Mesenteric fat pad (tissue), 1 donor: ENCODE results near the gene RFXANK. TPM values are rescaled to one million over a fixed set of nuclear protein-coding genes. Genes with fewer than 3 reads are reported as not detected.

Experiments used
- DNase-seq: peaks from one replicate; pipeline ENCODE4 v3.0.0-alpha.2; 2020; ENCODE audit warnings: low spot score
- total RNA-seq: library from RNA; stranded (reverse); fragmentation: NEBNext Ultra II Directional; extraction: Animal tissue kit (Norgen Biotek cat#: 25700); gene quantifications from one replicate; pipeline ENCODE4 v1.2.1, GENCODE V29; 2021
- donor health status: DM: yes; HTN: yes; CAD: no.

RFXANK gene
- total RNA-seq, 1 donor from 2014 or later: 51.1 TPM

GRCh38 chr19:19227217-19227616 lies 35.2 kb downstream of the RFXANK start:
- DNase-seq: no peak

DNA sequence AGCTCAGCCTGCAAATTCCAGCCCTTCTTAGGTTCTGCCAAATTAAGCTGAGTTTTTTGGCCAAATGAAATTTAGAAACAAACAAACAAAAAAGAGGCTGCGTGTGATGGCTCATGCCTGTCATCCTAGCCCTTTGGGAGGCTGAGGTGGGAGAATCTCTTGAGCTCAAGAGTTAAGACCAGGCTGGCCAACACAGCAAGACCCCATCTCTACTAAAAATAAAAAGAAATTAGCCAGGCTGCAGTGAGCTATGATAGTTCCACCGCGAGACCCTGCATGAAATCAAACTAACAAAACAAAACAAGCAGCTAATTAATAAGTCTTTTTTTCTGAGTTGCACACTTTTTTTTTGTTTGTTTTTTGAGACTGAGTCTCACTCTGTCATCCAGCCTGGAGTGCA lies 37.6 kb downstream of the RFXANK start:
- DNase-seq: no peak

- no peak for DNase-seq
These were observed 38.9 kb downstream of the RFXANK start for GRCh38 chr19:19230999-19231398.

DNA sequence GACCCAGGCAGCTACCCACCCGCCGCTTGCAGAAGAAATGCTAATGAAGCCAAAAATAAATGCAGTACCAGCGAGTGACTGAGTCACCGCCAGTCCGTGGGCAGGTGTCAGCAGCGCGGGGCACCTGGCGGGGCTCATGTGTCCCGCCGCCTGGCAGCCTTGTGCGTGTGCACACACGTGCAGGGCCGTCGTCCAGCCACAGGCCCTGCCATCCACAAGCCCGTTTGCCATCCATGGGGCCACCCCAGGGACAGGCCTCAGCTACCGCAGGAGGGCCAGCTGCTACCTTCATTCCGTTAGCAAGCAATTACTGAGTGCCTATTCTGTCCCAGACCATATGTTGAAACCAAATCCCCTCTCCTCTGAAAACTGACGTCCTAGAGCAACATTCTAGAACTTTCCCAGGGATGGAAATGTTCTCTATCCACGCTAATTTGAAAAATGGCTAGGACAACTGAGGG lies 40.2 kb downstream of the RFXANK start:
- DNase-seq: no peak

GRCh38 chr19:19234220-19234816 lies 42.3 kb downstream of the RFXANK start:
- DNase-seq: no peak

DNA sequence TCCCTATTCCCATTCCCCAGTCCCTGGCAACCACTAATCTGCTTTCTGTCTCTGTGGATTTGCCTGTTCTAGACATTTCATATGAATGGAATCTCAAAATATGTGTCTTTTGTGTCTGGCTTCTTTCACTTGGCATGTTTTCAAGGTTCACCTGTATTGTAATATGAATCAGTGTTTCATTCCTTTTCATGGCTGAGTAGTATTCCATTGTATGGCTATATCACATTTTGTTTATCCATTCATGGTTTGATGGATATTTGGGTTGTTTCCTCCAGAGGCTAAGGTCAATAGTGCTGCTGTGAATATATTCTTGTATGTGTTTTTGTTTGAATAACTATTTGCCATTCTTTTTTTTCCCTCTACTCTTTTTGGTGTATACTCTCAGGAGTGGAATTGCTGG lies 44.1 kb downstream of the RFXANK start:
- no peak for DNase-seq

- DNase-seq: no peak
These were observed 46.3 kb downstream of the RFXANK start for GRCh38 chr19:19238126-19238894.

DNA sequence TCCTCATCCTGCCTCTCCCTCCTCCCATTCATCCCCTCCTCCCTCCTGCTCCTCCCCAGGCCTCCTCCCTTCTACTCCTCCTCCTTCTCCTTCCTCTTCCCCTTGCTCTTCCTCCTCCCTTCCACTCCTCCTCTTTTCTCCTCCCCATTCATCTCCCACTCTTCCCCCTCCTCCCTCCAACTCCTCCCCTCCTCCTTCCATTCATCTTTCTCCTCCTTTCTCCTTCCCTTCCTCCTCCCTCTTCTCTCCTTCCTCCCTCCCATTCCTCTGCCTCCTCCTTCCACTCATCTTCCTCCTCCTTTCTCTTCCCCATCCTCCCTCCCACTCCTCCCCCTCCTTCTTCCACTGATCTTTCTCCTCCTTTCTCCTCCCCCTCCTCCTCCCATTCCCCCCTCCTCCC lies 47.6 kb downstream of the RFXANK start:
- DNase-seq: no peak

DNA sequence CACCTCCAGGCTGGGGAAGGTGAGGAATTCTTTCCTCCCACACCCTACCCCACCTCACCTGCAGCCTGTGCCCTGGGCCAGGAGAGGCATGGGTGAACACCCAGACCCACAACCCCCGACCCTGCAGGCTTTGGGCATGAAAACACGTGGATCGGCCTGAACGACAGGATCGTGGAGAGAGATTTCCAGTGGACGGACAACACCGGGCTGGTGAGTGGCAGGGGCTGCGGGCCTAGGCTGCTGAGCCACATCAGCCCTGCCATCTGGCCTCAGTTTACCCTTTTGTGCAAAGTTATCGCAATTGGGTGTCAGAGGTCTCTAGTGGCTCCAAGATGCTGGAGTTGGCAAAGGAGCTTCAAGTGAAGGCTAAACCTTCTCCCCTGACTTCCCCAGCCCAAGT lies 48.4 kb downstream of the RFXANK start:
- DNase-seq: no peak

GRCh38 chr19:19250196-19250801 lies 58.2 kb downstream of the RFXANK start:
- DNase-seq: no peak

Other genes starting within 250 kb of the RFXANK start
- gene SUGP2, start 158.7 kb upstream of the RFXANK start, total RNA-seq: 58.8 TPM
- gene ARMC6, start 158.7 kb upstream of the RFXANK start, total RNA-seq: 18.1 TPM
- 8.4 TPM for gene SLC25A42, start 128.3 kb upstream of the RFXANK start, total RNA-seq
- gene TMEM161A, start 53.8 kb upstream of the RFXANK start, total RNA-seq: 18.0 TPM
- gene MEF2B, start 22.0 kb upstream of the RFXANK start, total RNA-seq: 2.0 TPM
- gene BORCS8, start 106 bp upstream of the RFXANK start, total RNA-seq: 30.8 TPM
- 10.7 TPM for gene NR2C2AP, start 11.2 kb downstream of the RFXANK start, total RNA-seq
- not detected for gene NCAN, start 19.7 kb downstream of the RFXANK start, total RNA-seq
- gene TM6SF2, start 81.0 kb downstream of the RFXANK start, total RNA-seq: 1.3 TPM
- gene SUGP1, start 128.3 kb downstream of the RFXANK start, total RNA-seq: 32.9 TPM
- gene MAU2, start 128.6 kb downstream of the RFXANK start, total RNA-seq: 45.4 TPM
- gene GATAD2A, start 213.4 kb downstream of the RFXANK start, total RNA-seq: 98.9 TPM